IPS DF 4.7 (cell line): ENCODE results near the gene GRAMD2A.

Experiments
- DNase-seq: peaks from one replicate; pipeline ENCODE4 v3.0.0-alpha.2; 2013; ENCODE audit warnings: low spot score; ENCODE audit errors: extremely low read depth

Gene GRAMD2A

GRCh38 chr15:72217216-72217615 is 19.6 kb upstream of the GRAMD2A start:
- DNase-seq: no peak

DNA sequence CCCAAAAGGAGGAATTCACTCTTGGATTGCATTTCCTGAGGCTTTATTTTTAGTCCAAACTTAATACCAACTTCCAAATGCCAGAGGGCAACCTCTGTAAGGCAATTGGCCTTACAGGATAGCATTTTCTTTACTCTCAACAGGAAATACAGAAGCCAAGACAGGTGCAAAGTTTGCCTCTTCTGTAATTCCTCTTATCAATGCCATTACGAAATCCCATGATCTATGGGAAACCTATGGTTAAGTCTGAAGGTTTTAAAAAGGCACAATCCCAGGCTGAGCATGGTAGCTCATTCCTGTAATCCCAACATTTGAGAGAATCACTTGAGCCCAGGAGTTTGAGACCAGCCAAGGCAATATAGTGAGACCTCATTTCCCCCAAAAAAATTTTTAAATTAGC is 18.5 kb upstream of the GRAMD2A start:
- DNase-seq: no peak

DNA sequence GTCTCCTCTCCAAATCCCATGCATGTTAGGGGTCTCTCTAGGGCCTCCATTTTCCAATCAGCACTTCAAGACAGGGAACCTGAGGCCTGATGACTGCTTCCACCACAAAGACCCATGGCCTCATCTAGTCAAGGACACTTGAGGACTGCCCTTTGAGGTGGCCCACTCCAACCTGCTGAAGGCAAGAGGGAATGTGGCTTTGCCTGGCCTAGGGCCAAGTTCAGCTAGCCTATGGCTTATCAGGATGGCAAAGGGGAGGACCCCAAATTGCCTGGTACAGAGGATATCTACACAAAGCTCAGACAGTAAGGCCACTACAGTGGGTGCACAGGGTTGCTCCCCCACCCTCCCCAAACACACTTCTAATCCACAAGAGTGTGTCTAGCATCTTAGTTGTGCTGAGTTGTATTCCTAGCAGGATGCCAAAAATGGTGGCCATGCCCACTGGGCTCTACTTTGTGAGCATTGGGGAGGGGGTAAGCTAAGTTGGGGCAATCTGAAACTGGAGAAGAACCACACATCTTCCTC is 10.0 kb upstream of the GRAMD2A start:
- DNase-seq: no peak

- no peak for DNase-seq
Measured at GRCh38 chr15:72206677-72207000, 9.1 kb upstream of the GRAMD2A start.

GRCh38 chr15:72205896-72206676 is 8.5 kb upstream of the GRAMD2A start:
- no peak for DNase-seq

GRCh38 chr15:72205273-72205672 is 7.7 kb upstream of the GRAMD2A start:
- no peak for DNase-seq

DNA sequence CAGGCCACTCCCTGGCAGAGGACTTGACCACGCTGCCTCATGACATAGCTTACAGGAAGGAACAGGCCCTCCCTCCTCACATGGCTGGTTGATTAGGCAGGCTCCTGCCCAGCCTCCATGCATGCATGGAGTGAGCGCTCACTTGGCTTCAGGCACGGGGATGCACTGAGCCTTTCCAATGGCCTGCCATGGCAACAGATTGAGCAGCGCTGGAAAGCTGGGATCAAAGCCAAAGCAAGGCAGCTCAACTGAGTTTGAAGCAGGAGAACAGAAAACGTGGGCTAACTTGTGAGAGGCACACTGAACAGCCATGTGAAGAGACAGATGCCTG is 5.9 kb upstream of the GRAMD2A start:
- no peak for DNase-seq

- DNase-seq: no peak
Measured at GRCh38 chr15:72202801-72203506, 5.4 kb upstream of the GRAMD2A start.

GRCh38 chr15:72202302-72202701 is 4.7 kb upstream of the GRAMD2A start:
- no peak for DNase-seq

GRCh38 chr15:72201391-72201921 is 3.9 kb upstream of the GRAMD2A start:
- DNase-seq: no peak

DNA sequence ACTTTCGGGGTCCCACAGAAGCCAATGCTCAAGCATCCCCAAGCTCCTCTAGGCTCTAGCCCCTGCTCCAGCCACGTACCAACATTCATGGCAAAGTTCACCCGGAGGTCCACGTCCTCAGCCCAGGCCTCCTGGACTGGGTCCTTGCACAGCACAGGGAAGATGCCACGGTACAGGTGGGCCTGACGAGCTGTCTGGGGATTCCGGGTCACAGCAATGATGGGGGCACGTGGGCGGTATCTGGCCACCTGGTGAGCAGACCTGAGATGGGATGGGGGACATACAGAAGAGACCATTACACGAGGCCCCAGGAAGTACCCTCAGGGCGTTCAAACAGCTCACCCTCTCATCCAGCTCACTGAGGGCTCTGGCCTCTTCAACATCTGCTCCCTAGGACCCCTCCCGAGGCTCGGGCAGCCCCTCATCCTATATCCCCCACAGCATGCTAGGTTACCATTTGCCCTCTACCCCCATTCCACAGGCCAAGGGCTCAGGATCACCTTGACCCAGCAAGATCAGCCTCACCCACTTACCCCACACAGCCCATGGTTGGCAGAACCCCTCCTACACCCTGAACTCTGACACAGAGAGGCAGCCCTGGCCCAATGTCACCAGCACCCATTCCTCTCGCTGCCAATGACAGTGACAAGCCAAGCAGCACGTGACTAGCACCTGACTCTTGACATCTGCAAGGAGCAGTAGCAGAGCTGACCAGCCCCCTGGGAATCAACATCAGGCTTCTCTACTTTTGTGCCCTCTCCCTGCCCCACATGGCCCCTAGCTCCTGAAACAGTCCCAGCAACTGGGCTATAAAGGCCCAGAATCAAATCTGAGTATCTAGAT is 3.0 kb upstream of the GRAMD2A start:
- no peak for DNase-seq

DNA sequence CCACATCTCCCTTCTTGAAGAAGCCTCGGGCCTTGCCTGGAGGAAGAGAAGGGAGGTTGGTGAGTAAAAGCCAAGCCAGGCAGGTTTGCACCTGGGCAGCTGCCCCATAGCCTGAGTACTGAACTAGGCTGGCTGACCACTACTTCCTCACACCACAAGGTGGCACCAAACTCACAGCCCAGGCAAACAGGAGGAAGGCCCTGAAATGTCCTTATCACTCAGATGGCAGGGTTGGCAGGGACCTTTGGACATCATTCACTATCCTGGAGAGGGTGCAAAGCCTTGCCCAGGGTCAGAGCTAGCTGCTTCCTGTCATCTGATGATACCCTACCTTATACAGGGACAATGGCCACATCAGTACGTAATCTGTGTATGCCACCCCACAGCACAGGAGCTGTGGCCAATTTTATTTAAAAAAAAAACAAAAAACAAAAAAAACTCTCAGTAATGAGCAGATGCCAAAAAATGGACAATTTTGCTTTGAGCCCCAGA is 2.2 kb upstream of the GRAMD2A start:
- DNase-seq: no peak

DNA sequence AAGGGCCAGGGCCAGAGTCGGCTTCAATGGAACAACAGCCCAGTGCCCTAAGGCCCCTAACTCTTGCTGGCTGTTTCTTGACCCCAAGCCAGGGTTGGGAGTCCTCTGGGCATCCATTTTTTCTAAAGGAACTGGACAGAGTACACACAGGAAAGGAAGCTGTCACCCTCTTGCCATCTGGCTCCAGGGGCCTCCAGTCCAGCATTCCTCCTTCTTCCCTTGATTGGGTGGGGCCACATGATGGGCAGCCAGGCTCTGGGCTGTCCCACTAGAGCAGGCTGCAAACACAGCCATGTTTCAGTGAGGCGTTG is 1.6 kb upstream of the GRAMD2A start:
- DNase-seq: no peak

GRCh38 chr15:72198356-72199204 is 993 bp upstream of the GRAMD2A start:
- DNase-seq: no peak

GRCh38 chr15:72197041-72197459 is 537 bp downstream of the GRAMD2A start:
- DNase-seq: no peak

DNA sequence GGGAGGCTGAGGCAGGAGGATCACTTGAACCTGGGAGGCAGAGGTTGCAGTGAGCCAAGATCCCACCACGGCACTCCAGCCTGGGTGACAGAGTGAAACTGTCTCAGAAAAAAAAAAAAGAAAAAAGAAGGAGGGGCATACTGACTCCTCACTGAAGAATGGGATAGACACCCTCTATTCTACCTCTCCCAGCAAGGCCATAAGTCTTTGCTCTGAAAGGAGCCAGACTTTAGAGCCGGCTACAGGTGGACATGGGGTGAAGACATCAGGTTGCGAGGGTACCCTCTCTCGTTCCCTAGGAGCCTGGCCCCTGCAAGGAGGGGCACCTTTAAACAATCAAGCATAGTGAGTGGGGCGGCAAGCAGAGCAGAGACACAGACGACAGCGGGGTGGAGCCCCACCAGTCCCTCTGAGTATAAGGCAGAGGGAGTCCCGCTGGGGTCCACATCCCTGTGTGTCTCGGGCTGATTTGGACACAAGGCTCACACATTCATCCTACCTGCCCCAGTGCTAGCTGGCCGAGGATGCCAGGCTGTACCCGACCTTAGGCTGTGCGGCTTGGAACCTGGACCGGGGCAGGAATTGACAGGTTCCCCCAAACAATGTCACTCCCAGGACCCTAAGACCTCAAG is 1.1 kb downstream of the GRAMD2A start:
- DNase-seq: no peak

DNA sequence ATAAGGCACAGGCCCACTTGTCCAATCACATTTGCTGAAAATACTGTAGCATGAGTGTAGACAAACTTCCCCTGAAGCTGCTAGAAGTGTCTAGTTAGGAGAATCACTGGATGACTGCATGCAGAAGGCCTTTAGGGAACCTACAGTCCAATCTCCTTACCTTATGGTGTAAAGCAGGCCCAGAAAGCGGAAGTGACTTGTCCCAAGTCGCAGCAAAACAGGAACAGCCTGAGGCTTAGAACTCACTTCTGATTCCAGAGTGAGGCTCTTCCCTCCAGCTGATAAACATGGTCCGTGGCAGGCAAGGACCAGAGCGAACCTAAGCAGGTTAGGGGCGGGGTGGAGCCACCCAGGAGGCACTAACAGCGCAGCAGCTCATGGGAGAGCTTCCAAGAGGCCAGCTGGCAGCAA is 2.5 kb downstream of the GRAMD2A start:
- DNase-seq: no peak

DNA sequence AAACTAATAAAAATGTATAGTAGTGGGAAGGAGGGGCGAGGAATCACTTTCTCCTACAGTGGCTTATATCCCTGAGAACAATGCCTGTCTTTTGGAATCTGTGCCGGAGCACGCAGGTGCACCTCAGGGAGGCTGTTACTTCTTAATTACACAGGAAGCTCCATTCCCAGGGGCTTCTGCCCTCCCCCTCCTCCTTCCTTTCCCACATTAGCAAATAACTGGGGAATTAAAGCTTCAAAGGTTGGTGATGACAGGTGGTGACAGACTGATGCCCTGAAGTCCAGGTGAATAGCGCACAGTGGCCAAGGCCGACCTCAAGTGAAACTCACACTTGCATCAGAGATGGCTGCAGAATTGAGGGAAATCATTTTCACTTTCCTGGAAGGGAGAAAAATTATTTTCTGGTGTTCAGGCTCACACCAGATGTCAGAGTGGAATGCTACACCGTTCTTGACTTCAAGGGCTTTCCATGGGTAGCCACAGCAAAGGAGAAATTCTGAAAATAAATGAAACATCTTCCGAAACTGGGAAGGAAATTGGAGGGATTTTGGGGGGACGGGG is 3.7 kb downstream of the GRAMD2A start:
- DNase-seq: no peak

- no peak for DNase-seq
Measured at GRCh38 chr15:72192416-72192815, 5.2 kb downstream of the GRAMD2A start.

GRCh38 chr15:72189250-72189902 is 8.2 kb downstream of the GRAMD2A start:
- DNase-seq: no peak
